ENCODE results near the gene NOPCHAP1. TPM values are rescaled to one million over a fixed set of nuclear protein-coding genes. Genes with fewer than 3 reads are reported as not detected.
A peak's percentile ranks its signal among the peaks of the same experiment; 100 is the strongest.
"Not testable (repeated sequence)": the region's sequence is repeated elsewhere in the genome, so short reads cannot be mapped to it uniquely, and the experiment has no call there.

NOPCHAP1 gene
- total RNA-seq, 6 experiments from 2014 or later, result 13.7 to 16.1 (median 14.0) TPM

DNA sequence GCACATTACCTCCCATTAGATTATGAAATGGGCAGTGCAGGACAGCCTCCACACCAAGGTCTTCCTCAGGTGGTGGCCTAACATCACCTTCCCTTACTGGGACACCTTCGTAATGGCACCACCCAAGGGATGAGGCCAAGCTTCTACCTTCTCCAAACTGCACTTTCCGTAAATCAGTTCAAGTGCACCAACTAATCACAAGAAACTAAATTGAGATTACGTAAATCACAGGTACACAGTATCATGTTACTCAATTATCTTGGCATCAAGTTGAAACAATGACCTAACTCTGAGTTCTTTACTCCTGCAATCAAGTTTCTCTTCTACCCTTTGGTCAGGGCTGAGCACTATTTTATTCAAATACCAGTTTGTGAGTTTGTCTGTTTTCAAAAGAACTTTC is 41.9 kb upstream of the NOPCHAP1 start:
- Mint-ChIP-seq H3K36me3 (ENCODE audit: low read depth) (peaks cover 10% of the 10 kb centered on the region), H3K4me3 (no peak overlapping the region), H3K27ac (no peak overlapping the region), H3K9me3 (peaks cover 14% of the 10 kb centered on the region), H3K4me1 (ENCODE audit: low read depth) (no peaks in the 10 kb centered on the region), H3K27me3 (ENCODE audit: insufficient read depth) (no peaks in the 10 kb centered on the region)
- TF ChIP-seq, protein P1, sequence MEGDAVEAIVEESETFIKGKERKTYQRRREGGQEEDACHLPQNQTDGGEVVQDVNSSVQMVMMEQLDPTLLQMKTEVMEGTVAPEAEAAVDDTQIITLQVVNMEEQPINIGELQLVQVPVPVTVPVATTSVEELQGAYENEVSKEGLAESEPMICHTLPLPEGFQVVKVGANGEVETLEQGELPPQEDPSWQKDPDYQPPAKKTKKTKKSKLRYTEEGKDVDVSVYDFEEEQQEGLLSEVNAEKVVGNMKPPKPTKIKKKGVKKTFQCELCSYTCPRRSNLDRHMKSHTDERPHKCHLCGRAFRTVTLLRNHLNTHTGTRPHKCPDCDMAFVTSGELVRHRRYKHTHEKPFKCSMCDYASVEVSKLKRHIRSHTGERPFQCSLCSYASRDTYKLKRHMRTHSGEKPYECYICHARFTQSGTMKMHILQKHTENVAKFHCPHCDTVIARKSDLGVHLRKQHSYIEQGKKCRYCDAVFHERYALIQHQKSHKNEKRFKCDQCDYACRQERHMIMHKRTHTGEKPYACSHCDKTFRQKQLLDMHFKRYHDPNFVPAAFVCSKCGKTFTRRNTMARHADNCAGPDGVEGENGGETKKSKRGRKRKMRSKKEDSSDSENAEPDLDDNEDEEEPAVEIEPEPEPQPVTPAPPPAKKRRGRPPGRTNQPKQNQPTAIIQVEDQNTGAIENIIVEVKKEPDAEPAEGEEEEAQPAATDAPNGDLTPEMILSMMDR (IDR thresholded peaks at IDR 0.05), result no peak
- DNase-seq, result no peak

DNA sequence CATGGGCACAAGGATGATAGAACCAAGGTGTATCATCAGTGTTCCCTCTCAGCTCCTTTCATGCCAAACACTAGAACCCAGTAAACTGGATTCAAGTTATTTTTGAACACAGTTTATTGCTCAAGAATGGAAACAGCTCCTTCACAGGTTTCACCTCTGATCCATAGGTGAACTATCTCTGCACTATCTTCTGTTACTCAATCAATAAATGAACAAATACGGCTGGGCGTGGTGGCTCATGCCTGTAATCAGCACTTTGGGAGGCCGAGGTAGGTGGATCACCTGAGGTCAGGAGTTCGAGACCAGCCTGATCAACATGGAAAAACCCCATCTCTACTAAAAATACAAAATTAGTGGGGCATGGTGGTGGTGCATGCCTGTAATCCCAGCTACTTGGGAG is 37.4 kb upstream of the NOPCHAP1 start:
- not testable (repeated sequence) for H3K9me3 Mint-ChIP-seq, H3K4me3 Mint-ChIP-seq

DNA sequence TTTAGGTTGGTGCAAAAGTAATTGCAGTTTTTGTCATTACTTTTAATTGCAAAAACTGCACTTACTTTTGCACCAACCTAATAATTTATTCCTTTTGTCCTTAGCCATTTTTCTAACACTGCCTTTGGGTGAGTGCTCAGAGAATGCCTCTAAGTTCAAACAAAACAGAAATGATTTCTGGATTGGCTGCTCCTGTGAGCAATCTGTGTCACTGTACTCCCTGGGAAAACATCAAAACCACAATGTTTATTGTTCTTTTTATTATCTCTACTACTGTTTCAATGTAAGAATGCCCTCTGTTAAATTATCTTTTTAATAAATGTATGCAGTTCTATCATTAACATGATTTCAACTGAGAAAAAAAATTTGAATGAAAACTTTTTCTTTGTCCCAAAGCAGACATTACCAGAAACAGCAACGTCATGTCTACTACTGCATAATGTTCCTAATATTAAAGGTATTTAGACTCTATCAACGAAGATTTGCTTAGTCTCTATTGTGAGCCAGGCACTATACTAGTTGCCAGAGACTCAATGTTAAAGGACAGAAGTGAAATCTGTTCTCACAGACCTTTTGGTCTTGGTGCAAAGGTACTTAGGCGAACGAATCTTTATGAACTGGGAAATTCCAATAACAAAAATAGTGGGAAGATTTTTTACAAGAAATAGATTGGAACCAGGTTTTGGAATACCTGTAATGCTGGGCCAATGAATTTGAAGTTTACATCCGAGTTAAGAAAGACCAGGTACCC is 34.2 kb upstream of the NOPCHAP1 start:
- no peaks in the 10 kb centered on the region for H3K9me3 Mint-ChIP-seq
- H3K27me3 Mint-ChIP-seq (ENCODE audit: insufficient read depth), result peaks cover 2% of the 10 kb centered on the region; the same call in 1 of the 2 replicates
- H3K36me3 Mint-ChIP-seq (ENCODE audit: low read depth), result no peaks in the 10 kb centered on the region
- DNase-seq, result peak; percentile 30
- H3K4me3 Mint-ChIP-seq, result no peak overlapping the region
- TF ChIP-seq, protein P1 (IDR thresholded peaks at IDR 0.05), result no peak
- no peak overlapping the region for H3K27ac Mint-ChIP-seq
- H3K4me1 Mint-ChIP-seq (ENCODE audit: low read depth), result peaks cover 18% of the 10 kb centered on the region

More for the DNA sequence above, 37.4 kb upstream of the NOPCHAP1 start:
- H3K27ac Mint-ChIP-seq; DNase-seq; H3K27me3 Mint-ChIP-seq (ENCODE audit: insufficient read depth); H3K36me3 Mint-ChIP-seq (ENCODE audit: low read depth): not testable (repeated sequence)
- H3K4me1 Mint-ChIP-seq (ENCODE audit: low read depth), result peaks cover 15% of the 10 kb centered on the region

DNA sequence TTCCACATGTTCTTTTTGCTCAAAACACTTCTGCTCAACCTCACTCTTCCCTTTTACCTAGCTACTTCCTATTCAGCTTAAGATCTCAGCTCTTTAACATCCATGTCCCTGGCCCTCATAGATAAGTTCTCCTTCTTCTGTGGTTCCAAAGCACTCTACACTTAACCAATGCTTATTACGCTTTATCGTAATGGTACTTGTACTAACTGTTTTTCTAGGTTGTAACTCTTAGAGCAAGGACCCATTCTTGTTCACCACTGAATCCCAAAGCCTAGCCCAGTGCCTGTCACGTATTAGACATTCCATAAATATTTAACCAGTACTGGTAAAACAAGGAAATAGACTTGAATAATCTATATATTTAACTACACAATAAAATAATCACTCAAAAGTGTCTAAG is 33.3 kb upstream of the NOPCHAP1 start:
- Mint-ChIP-seq H3K36me3 (ENCODE audit: low read depth) (no peaks in the 10 kb centered on the region), H3K9me3 (no peaks in the 10 kb centered on the region), H3K27me3 (ENCODE audit: insufficient read depth) (peaks cover 2% of the 10 kb centered on the region; the same call in 1 of the 2 replicates), H3K27ac (no peak overlapping the region), H3K4me1 (ENCODE audit: low read depth) (peaks cover 24% of the 10 kb centered on the region), H3K4me3 (no peak overlapping the region)
- DNase-seq, result no peak
- TF ChIP-seq, protein P1 (IDR thresholded peaks at IDR 0.05), result no peak

DNA sequence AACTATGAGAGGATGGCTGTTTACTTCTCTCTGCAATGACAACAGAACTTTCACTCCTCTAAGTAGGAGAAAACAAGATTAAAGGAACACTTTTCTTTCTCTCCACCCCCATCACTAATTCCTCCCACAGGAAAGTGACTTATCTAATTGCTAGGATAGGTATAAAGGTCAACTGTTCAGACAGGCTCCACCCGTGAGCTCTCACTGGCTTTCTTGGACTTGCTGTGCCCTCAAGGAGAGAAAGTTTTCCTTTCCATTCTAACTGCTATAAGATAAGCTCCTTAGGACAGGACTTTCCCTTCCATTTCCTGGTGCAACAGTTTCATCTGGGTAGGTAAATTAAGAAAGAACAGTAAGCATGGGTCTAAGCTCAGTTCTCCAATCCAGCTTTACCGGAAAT is 32.8 kb upstream of the NOPCHAP1 start:
- no peak for DNase-seq
- Mint-ChIP-seq H3K36me3 (ENCODE audit: low read depth) (no peaks in the 10 kb centered on the region), H3K27ac (no peak overlapping the region), H3K4me3 (no peak overlapping the region), H3K9me3 (no peaks in the 10 kb centered on the region), H3K27me3 (ENCODE audit: insufficient read depth) (peaks cover 2% of the 10 kb centered on the region; the same call in 1 of the 2 replicates), H3K4me1 (ENCODE audit: low read depth) (peaks cover 24% of the 10 kb centered on the region)
- TF ChIP-seq, protein P1 (IDR thresholded peaks at IDR 0.05), result no peak

DNA sequence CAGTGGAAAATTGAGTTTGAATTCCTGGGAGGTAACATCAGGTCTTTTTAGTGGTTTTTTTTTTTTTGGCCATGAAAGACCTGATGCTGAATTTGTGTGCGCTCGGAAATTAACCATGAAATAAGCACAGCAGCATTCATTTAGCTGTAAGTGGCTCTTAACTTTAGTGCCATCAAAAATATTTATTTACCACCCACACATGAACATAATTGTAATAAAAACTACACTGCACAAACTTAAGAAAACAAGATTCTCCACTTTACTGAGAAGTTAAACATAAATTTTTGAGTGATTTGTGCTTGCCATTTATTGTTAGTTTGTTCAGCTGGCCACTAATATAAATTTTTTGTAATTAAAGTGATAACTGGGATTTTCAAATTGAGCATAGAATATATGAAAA is 30.4 kb upstream of the NOPCHAP1 start:
- H3K9me3 Mint-ChIP-seq, result no peaks in the 10 kb centered on the region
- no peak overlapping the region for H3K27ac Mint-ChIP-seq
- H3K36me3 Mint-ChIP-seq (ENCODE audit: low read depth), result no peaks in the 10 kb centered on the region
- TF ChIP-seq, protein P1 (IDR thresholded peaks at IDR 0.05), result no peak
- peaks cover 44% of the 10 kb centered on the region for H3K4me1 Mint-ChIP-seq (ENCODE audit: low read depth)
- H3K4me3 Mint-ChIP-seq, result no peak overlapping the region
- H3K27me3 Mint-ChIP-seq (ENCODE audit: insufficient read depth), result no peaks in the 10 kb centered on the region; the same call in 1 of the 2 replicates
- DNase-seq, result no peak
